BJ (cell line): ENCODE measurements around the gene RAB19. TPM values are rescaled to one million over a fixed set of nuclear protein-coding genes. Genes with fewer than 3 reads are reported as not detected.
"Not testable (repeated sequence)": the region's sequence is repeated elsewhere in the genome, so short reads cannot be mapped to it uniquely, and the experiment has no call there.

Experiments
- CTCF ChIA-PET: fragments of 350-600 bp; formaldehyde crosslinking; extraction: SDS; loops from one replicate; lab custom pipeline; 2021; ENCODE audit warnings: antibody characterized with exemption, inconsistent platforms; lab: Yijun Ruan, JAX
- POLR2A ChIA-PET: fragments of 300-600 bp; sonication (Branson Sonifier 250); formaldehyde crosslinking; extraction: SDS; loops from one replicate; lab custom pipeline; 2021; ENCODE audit warnings: antibody characterized with exemption; lab: Charles Lee
- DNase-seq: peaks from one replicate; pipeline ENCODE4 v3.0.0-alpha.2; 2011; ENCODE audit warnings: low read depth
- H3K27me3 ChIP-seq: 2 replicates; pipeline ENCODE4 v1.6.0; 2011; ENCODE audit warnings: low read length; ENCODE audit not compliant: control insufficient read depth, insufficient read depth
- H3K36me3 ChIP-seq: 2 replicates; pipeline ENCODE4 v1.5.1; 2011; ENCODE audit warnings: low read length; ENCODE audit not compliant: control insufficient read depth, insufficient read depth
- H3K4me3 ChIP-seq: 2 replicates; pipeline ENCODE4 v1.5.1; 2011; ENCODE audit warnings: low read depth, mild to moderate bottlenecking, control low read depth, low read length
- polyA plus RNA-seq: library from polyadenylated mRNA; depleted of rRNA; stranded (reverse); fragments of >200 nt; gene quantifications from 2 replicates; pipeline ENCODE4 v1.2.3, GENCODE V29; 2011
- TF ChIP-seq, protein P1 (sequence below): IDR thresholded peaks from 2 replicates; pipeline ENCODE4 v1.5.1; 2011; ENCODE audit warnings: low read depth, mild to moderate bottlenecking, control low read depth, inconsistent platforms, low read length, moderate library complexity; ENCODE audit not compliant: insufficient read depth

Gene RAB19
- polyA plus RNA-seq, 1 experiment = not detected

DNA sequence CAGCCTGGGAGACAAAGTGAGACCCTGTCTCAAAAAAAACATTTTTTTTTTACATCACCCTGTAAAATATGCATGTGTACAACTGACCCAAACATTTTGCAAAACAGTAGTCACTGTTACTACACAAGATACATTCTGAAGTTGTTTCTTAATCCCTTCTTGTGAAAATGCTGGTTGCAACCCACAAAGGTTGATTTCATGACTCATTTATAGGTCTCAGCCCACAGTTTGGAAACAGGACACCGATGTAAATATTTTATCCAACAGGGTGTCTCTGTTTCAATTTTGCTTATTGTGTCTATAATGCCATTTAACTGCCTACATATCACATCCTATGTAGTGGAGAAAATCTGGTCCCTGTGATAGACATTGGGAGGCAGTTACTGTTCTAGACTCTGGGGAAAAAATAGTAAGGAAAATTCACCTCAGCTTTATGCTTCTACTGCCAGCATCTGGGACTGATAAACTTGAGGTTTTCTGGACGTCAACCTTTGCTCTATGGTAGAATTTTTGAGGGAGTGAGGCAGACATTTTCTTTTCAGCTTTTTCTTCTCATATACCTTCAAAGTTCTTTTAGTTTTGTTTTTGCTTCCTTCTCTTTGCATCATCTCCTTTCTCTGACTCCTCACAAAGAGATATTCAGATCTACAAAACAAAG, 1.6 kb upstream of the RAB19 start:
- CTCF ChIA-PET = no interaction called here
- peak; percentile 34 for DNase-seq
- Histone ChIP-seq H3K4me3 (no peak overlapping the region), H3K27me3 (peaks cover 20% of the 10 kb centered on the region), H3K36me3 (no peaks in the 10 kb centered on the region)
- TF ChIP-seq, protein P1, sequence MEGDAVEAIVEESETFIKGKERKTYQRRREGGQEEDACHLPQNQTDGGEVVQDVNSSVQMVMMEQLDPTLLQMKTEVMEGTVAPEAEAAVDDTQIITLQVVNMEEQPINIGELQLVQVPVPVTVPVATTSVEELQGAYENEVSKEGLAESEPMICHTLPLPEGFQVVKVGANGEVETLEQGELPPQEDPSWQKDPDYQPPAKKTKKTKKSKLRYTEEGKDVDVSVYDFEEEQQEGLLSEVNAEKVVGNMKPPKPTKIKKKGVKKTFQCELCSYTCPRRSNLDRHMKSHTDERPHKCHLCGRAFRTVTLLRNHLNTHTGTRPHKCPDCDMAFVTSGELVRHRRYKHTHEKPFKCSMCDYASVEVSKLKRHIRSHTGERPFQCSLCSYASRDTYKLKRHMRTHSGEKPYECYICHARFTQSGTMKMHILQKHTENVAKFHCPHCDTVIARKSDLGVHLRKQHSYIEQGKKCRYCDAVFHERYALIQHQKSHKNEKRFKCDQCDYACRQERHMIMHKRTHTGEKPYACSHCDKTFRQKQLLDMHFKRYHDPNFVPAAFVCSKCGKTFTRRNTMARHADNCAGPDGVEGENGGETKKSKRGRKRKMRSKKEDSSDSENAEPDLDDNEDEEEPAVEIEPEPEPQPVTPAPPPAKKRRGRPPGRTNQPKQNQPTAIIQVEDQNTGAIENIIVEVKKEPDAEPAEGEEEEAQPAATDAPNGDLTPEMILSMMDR = no peak
- POLR2A ChIA-PET = no interaction called here

DNA sequence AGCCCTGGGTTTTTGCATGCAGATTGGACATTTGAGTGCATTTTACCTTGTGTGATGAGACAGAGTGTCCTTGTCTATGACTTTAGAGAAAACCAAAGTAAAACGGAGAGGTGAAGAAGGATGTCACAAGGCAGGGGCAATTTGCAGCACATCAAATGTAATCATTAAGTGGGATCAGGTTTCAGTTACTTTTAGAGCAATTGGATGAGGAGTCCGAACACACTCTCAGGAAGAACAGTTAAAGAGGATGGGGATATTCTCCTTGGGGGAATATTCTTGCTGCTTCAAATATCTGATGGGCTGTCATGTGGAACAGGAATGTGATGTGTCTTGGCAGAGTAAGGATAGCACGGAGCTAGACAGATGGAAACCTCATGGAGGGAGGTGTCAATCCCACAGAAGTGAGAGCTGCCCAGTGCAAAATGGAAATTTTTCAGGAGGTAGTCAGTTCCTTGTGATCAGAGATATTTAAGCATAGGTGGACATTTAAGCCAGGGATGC, 757 bp downstream of the RAB19 start:
- POLR2A ChIA-PET = no interaction called here
- no peak overlapping the region for H3K4me3 ChIP-seq
- TF ChIP-seq, protein P1 = no peak
- H3K27me3 ChIP-seq = peaks cover 18% of the 10 kb centered on the region
- no peak for DNase-seq
- no peaks in the 10 kb centered on the region for H3K36me3 ChIP-seq
- CTCF ChIA-PET = no interaction called here

DNA sequence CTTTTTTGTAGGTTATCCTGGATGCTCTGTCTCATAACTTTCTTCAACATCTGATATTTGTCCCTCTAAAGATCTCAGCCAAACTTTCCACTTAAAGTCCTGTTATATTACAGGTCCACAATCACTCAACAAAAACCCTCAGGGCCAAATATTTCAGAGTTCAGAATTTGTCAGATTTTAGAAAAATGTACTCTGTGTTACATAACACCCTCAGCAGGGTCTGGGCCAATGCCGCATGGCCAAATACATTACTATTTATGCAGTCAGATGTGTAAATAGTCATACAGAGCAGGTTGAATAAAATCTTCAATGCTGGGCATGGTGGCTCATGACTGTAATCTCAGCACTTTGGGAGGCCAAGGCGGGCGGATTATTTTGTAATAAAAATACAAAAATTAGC, 11.5 kb downstream of the RAB19 start:
- ChIA-PET POLR2A (no interaction called here), CTCF (no interaction called here)
- no peaks in the 10 kb centered on the region for H3K36me3 ChIP-seq
- H3K4me3 ChIP-seq = no peak overlapping the region
- no peak for DNase-seq
- TF ChIP-seq, protein P1 = no peak
- H3K27me3 ChIP-seq = peaks cover 4% of the 10 kb centered on the region

DNA sequence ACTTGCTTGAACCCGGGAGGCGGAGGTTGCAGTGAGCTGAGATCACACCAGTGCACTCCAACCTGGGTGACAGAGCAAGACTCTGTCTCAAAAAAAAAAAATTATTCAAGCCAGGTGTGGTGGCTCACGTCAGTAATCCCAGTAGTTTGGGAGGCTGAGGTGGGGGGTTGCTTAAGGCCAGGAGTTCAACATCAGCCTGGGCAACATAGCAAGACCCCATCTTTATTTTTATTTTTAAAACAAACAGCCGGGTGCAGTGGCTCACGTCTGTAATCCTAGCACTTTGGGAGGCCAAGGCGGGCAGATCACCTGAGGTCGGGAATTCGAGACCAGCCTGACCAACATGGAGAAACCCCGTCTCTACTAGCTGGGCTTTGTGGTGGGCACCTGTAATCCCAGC, 12.0 kb downstream of the RAB19 start:
- POLR2A ChIA-PET, CTCF ChIA-PET, DNase-seq, H3K4me3 ChIP-seq, H3K36me3 ChIP-seq, H3K27me3 ChIP-seq: not testable (repeated sequence)

DNA sequence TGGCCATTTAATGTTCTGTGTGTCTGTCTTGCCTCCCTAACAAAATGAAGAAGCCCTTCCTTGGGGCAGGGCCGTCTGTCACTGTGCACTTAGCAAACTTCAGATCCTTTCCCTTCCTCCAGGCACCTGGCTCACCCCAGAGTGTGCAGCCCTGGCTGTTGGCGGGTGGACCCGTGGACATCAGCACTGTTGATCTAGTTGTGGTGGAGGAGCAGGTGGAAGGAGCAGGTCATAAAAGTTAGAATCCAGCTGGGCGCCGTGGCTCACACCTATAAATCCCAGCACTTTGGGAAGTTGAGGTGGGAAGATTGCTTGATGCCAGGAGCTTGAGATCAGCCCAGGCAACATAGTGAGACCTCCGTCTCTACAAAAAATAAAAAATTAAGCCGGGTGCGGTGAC, 12.7 kb downstream of the RAB19 start:
- Histone ChIP-seq H3K27me3 (peaks cover 6% of the 10 kb centered on the region), H3K4me3 (no peak overlapping the region), H3K36me3 (no peaks in the 10 kb centered on the region)
- POLR2A ChIA-PET = no interaction called here
- no peak for DNase-seq
- CTCF ChIA-PET = interaction anchor here (0.6 kb wide), 1 partner anchor 215 kb away, joined by 7 read pairs; no protein-coding TSS in a partner anchor
- TF ChIP-seq, protein P1 = no peak
